Stimulated activated CD8-positive, alpha-beta memory T cell treated with anti-CD3 and anti-CD28 coated beads, Interleukin-12 subunit alpha, Interleukin-12 subunit beta, amount 100 ng/mL, for 1 hour (primary cell): ENCODE data around the gene NYAP1.

Experiments
- DNase-seq: peaks from one replicate; pipeline ENCODE4 v3.0.0-alpha.2; 2020; ENCODE audit warnings: low read depth

The NYAP1 gene

DNA sequence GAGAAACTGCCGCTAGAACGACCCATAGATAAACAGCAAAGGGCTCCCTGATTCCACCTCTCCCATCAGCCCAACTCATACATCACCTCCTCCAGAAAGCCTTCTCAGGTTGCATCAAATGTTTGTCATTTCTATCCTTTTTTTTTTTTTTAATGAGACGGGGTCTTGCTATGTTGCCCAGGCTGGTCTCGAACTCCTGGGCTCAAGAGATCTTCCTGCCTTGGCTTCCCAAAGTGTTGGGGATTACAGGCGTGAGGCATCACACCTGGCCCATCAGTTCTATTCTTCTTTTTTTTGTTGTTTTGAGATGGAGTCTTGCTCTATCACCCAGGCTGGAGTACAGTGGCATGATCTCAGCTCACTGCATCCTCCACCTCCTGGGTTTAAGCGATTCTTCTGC is 26.7 kb upstream of the NYAP1 start:
- no peak for DNase-seq

GRCh38 chr7:100464210-100464660 is 19.5 kb upstream of the NYAP1 start, which contains the start of gene SPACDR:
Gene SPACDR (minus strand): TSS chr7:100464260. CDS start chr7:100464025, 235 bp downstream.
- DNase-seq, result no peak

- DNase-seq, result no peak
Observed at GRCh38 chr7:100464791-100465190, 18.9 kb upstream of the NYAP1 start.

GRCh38 chr7:100465299-100465698 is 18.4 kb upstream of the NYAP1 start:
- no peak for DNase-seq

- no peak for DNase-seq
Observed at GRCh38 chr7:100465702-100466311, 17.9 kb upstream of the NYAP1 start.

GRCh38 chr7:100466653-100467605 is 16.8 kb upstream of the NYAP1 start:
- DNase-seq, result no peak

- no peak for DNase-seq
Observed at GRCh38 chr7:100467638-100468373, 15.9 kb upstream of the NYAP1 start.

GRCh38 chr7:100469227-100470044 is 14.3 kb upstream of the NYAP1 start:
- peak; percentile 76 for DNase-seq

DNA sequence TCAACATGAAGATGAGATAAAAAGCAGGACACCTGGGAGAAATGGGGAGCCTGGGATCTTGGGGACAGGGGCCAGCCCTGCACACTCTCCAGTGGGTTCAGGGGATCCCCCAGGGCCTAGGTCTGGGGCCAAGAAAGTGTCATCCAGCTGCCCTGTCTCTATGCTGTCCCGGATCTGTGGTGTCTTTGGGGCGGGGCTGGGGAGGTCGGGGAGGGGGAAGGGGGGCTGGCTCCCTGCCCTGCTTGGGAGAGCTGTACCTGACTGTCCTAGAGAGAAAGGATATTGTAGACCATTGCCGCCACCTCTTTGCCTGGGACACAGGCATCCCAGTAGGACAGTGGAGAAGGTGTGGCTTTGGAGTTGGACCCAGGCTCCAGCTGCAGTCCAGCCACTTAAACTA is 12.7 kb upstream of the NYAP1 start:
- no peak for DNase-seq

- no peak for DNase-seq
Observed at GRCh38 chr7:100472121-100472851, 11.4 kb upstream of the NYAP1 start.

DNA sequence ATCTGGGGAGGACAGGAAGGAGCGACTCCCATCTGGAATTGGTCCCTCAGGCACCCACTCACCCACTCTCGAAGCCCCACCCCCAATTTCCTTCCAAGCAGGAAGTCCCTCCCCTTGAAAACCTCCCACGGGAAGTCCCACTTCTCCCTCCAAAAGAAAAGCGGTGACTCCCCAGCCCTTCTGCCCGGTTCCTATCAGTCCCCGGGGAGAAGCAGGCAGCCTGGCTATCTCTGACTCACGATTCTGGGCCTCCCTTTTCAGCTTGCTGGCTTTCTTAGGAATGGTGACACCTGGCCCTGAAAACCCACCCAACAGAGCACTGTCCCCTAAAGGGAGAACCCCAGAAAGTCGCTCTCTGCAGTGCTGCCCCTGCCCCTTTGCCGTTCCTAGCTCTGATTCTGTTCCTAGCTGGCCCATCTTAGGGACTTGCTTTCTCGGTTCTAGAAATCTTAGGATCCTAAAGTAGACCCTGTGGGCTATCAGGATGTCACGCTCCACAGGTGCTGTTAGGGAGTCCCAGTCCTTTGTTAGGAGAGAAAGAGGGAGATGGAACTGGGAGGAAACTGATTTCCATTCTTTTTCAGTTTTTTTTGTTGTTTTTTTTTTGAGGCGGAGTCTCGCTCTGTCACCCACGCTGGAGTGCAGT is 10.8 kb upstream of the NYAP1 start:
- no peak for DNase-seq

- DNase-seq, result no peak
Observed at GRCh38 chr7:100475549-100475948, 8.2 kb upstream of the NYAP1 start.

- DNase-seq, result no peak
Observed at GRCh38 chr7:100476101-100476780, 7.5 kb upstream of the NYAP1 start.

GRCh38 chr7:100476903-100477870 is 6.5 kb upstream of the NYAP1 start:
- DNase-seq, result no peak

DNA sequence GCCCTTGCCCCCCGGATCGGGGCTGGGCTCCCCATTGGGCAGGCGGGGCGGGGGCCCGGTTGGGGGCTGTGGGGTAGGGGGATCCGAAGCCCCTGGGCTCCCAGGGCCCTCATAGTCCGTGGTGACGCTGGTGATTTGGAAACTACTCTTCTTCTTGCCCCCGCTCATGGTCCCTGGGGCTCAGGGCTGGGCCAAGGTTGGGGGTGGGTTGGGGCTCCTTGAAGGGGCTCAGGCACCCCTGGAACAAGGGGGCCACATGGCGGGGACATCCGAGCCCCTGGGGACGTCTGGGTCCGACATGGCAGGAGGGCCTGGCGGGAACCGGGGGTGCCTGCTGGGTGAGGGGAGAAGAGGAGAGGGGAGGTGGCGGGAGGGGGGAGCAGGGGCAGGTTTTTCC is 5.9 kb upstream of the NYAP1 start:
- DNase-seq, result no peak

DNA sequence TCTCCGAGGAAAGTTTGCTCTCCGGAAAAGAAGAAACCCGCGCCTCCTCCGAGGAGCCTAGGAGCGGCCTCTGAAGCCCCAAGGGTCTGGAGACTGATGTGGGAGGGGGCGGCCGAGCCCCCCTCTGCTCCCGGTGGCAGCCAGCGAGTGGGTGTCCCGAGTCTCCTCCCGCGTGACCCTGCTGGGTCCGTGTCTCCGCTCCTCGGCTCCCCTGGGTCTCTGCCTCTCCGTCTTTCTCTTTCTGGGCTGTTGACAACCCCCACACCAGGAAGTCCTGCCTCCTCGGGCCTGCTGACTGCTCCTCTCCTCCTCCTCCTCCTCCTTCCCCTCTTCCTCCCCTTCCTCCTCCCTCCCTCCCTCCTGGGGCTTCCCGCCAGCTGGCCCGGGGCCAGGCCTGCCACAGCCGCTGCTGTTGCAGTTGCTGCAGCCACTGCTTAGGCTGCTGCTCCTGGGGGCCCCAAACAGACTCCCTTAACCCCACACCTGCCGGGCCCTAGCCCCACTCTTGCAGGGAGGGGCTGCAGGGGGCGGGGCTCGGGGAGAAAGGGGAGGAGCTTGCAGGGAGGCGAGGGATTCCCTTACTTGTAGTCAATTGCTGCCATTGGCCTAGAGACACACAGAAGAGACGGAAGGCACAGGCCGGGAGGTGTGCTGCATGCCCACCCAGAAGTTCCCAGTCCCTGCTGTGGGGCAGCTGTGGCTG is 4.6 kb upstream of the NYAP1 start, which contains the start of gene TSC22D4:
TSS of gene TSC22D4 (minus strand) at position 257 of the 703 bp plus-strand sequence. CDS start 1,176 bp downstream, outside the sequence.
- DNase-seq, result peak; percentile 81

GRCh38 chr7:100481466-100481865 is 2.3 kb upstream of the NYAP1 start:
- DNase-seq, result no peak

- no peak for DNase-seq
Observed at GRCh38 chr7:100482728-100483089, 1.0 kb upstream of the NYAP1 start.
